HG03460 (cell line): Measurements from ENCODE around the gene ABTB2.

ENCODE experiments used
- ATAC-seq: cut with Tn5 transposase; IDR thresholded peaks from one replicate; pipeline ENCODE4 v1.9.1; 2021; ENCODE audit not compliant: unreplicated experiment

The ABTB2 gene

GRCh38 chr11:34128824-34129223 is 229.0 kb downstream of the ABTB2 start:
- no peak for ATAC-seq

GRCh38 chr11:34126959-34127848 is 230.6 kb downstream of the ABTB2 start:
- no peak for ATAC-seq

GRCh38 chr11:34124885-34125668 is 232.7 kb downstream of the ABTB2 start:
- no peak for ATAC-seq

GRCh38 chr11:34120651-34121050 is 237.2 kb downstream of the ABTB2 start:
- no peak for ATAC-seq

GRCh38 chr11:34114471-34114870 is 243.3 kb downstream of the ABTB2 start:
- ATAC-seq = no peak

- ATAC-seq = no peak
Measured at GRCh38 chr11:34114014-34114413, 243.8 kb downstream of the ABTB2 start.

GRCh38 chr11:34111722-34112270 is 246.0 kb downstream of the ABTB2 start:
- no peak for ATAC-seq

GRCh38 chr11:34105957-34106504 is 251.8 kb downstream of the ABTB2 start:
- no peak for ATAC-seq

- ATAC-seq = peak; percentile 90
Measured at GRCh38 chr11:34105079-34105956, 252.5 kb downstream of the ABTB2 start, which contains the start of gene NAT10. Gene NAT10 (plus strand): TSS chr11:34105629. CDS start chr11:34108226, 2,597 bp downstream.

- ATAC-seq = no peak
Measured at GRCh38 chr11:34104680-34105078, 253.1 kb downstream of the ABTB2 start.
